ENCODE data around the gene DDX47.
"Not testable (repeated sequence)": the region's sequence is repeated elsewhere in the genome, so short reads cannot be mapped to it uniquely, and the experiment has no call there.

DDX47 gene

GRCh38 chr12:12797794-12798152, 15.4 kb upstream of the DDX47 start:
- no peak for DNase-seq (ENCODE audit: low spot score)

- DNase-seq (ENCODE audit: low spot score) = no peak
Observed at GRCh38 chr12:12798480-12798879, 14.7 kb upstream of the DDX47 start.

DNA sequence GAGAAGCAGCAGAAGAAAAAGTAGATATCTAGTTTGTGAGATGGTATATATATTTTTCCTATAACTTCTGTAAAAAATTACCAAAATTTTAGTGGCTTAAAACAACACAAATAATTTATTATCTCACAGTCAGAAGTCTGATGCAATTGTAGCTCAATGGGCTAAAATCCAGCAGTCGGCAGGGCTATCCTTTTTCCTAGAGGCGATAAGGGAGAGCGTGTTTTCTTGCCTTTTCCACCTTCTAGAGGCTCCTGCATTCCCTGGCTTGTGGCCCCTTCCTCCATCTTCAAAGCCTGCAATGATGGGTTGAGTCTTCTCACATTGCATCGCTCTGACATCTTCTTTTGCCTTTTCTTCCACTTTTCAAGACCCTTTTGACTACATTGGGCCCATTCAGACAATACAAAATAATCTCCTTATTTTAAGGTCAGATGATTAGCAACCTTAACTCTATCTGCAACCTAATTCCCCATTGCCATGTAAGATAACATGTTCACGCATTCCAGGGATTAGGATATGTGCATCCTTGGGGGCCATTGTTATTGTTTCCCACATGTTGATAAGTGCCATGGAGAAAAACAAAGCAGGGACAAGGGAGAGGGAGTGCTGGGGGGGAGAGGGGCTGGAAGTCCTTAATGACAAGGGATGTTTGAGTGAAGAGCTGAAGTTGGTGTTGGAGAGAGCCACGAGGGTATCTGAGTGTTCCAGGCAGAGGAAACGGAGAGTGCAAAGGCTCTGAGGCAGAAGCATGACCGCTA, 13.8 kb upstream of the DDX47 start:
- no peak for DNase-seq (ENCODE audit: low spot score)

DNA sequence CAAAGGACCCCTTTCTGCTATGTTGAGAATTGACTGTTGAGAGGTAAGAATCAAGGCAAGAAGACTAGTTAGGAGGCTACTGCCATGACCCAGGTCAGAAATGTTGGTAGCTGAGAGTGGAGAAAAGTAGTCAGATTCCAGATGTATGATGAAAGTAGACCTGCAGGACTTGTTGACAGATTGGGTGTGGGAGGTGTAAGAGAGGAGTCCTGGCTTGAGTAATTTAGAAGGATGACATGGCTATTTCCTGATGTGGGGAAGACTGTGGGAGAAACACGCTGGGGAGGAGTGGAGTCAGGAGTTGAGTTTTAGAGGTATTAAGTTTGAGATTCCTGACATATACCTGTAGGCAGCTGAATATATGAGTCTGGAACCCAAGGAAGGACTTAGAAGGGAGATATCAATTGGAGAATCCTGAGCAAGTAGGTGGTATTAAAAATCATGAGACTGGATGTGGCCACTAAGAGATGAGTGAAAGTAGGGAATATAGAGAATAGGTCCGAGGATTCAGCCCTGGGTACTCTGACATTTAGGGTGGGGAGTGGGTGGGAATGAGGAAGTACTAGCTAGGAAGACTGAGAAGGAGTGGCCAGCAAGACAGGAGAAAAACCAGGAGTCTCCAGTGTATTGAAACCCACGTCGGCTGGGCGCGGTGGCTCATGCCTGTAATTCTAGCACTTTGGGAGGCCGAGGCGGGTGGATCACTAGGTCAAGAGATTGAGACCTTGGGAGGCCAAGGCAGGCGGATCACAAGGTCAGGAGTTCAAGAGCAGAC, 12.6 kb upstream of the DDX47 start:
- no peak for DNase-seq (ENCODE audit: low spot score)

- DNase-seq (ENCODE audit: low spot score) = not testable (repeated sequence)
Observed at GRCh38 chr12:12801656-12802055, 11.5 kb upstream of the DDX47 start.

DNA sequence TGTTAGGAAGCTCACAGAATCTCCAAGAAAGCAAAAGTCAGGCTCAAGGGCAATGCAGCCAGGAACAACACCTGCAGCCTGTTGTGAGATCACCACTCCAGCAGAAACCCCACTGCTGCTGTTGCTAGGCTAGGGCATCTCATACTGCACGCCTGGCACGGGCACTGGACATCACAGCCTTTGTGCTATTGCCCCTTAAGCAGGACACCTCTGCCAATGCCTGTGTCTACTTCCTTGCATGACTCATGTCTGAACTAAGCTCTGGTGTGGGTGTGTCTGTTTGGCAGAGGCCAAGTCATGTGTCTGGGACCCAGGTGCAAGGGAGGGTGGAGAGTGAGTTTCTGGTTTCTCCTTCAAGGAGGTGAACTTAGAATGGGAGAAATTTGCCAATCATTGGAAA, 10.0 kb upstream of the DDX47 start:
- no peak for DNase-seq (ENCODE audit: low spot score)

GRCh38 chr12:12804011-12804410, 9.1 kb upstream of the DDX47 start:
- DNase-seq (ENCODE audit: low spot score) = no peak

GRCh38 chr12:12804432-12804886, 8.7 kb upstream of the DDX47 start:
- DNase-seq (ENCODE audit: low spot score) = no peak

- no peak for DNase-seq (ENCODE audit: low spot score)
Observed at GRCh38 chr12:12806784-12807516, 6.2 kb upstream of the DDX47 start.

GRCh38 chr12:12807517-12807903, 5.6 kb upstream of the DDX47 start:
- not testable (repeated sequence) for DNase-seq (ENCODE audit: low spot score)

- peak; percentile 69 for DNase-seq (ENCODE audit: low spot score)
Observed at GRCh38 chr12:12807970-12808702, 5.0 kb upstream of the DDX47 start.

DNA sequence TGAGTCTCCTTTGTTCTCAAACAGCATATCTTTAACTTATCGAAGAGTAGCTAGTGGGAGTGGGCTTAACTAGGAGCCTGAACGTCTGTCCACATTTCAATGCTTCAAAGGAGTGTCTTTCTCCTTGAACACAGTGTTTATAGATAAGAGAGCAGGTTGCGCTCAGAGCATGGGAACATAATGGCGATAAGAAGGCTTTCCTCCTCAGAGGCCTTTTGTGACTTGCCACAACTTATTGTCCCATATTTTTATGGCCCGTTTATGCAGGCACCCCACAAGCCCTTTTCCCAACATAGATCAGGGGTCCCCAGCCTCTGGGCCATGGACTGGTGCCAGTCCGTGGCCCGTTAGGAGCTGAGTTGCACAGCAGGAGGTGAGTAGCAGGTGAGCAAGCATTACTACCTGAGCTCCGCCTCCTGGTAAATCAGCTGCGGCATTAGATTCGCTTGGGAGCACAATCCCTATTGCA, 2.6 kb upstream of the DDX47 start:
- no peak for DNase-seq (ENCODE audit: low spot score)

DNA sequence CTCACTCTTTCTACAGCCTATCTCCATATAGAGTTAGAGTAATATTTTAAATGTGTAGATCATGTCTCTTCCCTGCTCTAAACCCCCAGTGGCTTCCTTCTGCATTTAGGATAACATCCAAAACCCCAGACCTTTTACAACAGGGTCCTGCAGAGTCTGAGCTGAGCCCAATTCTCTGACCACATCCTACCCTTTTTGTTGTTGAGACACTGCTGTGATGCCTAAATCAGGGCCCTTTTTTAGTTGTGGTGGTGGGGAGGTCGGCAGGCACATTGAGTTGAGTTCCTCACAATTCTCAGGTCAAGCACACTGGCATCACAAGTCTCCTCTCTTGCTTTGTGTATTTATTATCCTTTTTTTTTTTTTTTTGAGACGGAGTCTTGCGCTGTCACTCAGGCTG, 1.8 kb upstream of the DDX47 start:
- peak; percentile 51 for DNase-seq (ENCODE audit: low spot score)

DNA sequence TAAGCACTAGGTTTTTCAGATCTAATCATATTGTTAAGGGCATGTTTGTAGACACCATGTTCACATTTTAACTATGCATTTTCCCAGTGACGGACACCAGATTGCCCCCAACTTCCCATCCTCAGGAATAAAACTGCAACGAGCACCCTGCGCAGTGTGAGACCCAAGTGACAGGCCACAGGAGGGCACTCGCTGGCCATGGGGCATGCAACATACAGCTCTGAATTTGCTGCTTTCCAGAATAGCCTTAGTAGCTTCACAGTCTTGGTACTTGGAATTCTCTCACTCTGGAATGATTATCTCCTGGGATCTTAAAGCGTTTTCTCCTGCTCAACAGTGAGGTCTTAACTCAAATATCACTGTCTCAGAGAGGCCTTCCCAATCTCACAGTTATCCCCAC, 972 bp upstream of the DDX47 start:
- no peak for DNase-seq (ENCODE audit: low spot score)

DNA sequence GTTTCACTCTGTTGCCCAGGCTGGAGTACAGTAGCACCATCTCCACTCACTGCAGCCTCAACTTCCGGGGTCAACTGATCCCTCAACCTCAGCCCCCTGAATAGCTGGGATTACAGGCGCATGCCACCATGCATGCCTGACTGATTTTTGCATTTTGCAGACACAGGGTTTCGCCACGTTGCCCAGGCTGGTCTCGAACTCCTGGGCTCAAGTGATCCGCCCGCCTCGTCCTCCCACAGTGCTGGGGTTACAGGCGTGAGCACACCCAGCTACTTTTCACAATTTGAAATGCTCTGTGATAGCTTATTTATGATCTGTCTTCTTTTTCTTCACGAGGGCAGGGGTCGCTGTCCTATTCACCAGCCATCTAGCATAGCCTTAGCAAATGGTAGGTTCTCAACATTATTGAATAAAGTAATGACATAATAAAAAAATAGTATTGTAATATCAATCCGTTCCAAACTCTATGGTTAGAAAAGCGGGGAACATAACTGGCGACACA, 477 bp upstream of the DDX47 start:
- DNase-seq (ENCODE audit: low spot score) = no peak

- DNase-seq (ENCODE audit: low spot score) = no peak
Observed at GRCh38 chr12:12817616-12818015, 4.5 kb downstream of the DDX47 start.

GRCh38 chr12:12818701-12819100, 5.6 kb downstream of the DDX47 start:
- DNase-seq (ENCODE audit: low spot score) = no peak

GRCh38 chr12:12819221-12819620, 6.1 kb downstream of the DDX47 start:
- DNase-seq (ENCODE audit: low spot score) = no peak

GRCh38 chr12:12819752-12820311, 6.7 kb downstream of the DDX47 start:
- no peak for DNase-seq (ENCODE audit: low spot score)

DNA sequence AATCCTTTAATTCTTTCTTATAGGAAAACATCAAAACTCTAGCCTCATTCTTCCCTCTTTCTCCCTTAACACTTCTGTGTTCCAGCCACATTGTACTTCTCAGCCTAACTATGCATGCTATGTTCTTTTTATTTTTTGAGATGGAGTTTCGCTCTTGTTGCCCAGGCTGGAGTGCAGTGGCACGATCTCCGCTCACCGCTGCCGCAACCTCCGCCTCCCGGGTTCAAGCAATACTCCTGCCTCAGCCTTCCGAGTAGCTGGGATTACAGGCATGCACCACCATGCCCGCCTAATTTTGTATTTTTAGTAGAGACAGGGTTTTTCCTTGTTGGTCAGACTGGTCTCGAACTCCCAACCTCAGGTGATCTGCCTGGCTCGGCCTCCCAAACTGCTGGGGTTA, 7.2 kb downstream of the DDX47 start:
- DNase-seq (ENCODE audit: low spot score) = not testable (repeated sequence)

DNA sequence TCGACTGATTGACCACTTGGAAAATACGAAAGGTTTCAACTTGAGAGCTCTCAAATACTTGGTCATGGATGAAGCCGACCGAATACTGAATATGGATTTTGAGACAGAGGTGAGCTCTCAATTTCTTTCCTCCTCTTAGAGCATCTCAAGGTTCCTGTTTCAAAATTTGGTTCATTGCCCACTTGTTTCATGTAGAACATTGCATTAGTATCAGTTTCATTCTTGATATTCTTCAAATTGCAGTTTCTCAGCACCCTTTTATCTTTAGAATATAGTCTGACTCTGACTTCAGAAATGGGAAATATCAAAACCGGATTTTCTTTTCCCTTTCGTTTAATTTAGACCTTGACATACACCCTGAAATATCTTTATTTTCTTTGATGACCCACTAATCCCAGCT, 8.8 kb downstream of the DDX47 start:
- DNase-seq (ENCODE audit: low spot score) = no peak
